DMS 273 treated with DMSO at 0.1 percent for 48 hours (cell line): ENCODE data around the gene OBP2B.
"Not testable (repeated sequence)": the region's sequence is repeated elsewhere in the genome, so short reads cannot be mapped to it uniquely, and the experiment has no call there.

ENCODE experiments used
- DNase-seq: peaks from one replicate; lab custom pipeline; 2025; lab: John Stamatoyannopoulos, UW

OBP2B gene

GRCh38 chr9:133238272-133238850, 29.3 kb upstream of the OBP2B start:
- DNase-seq: no peak

- DNase-seq: no peak
Measured at GRCh38 chr9:133237035-133237731, 28.1 kb upstream of the OBP2B start.

- DNase-seq: not testable (repeated sequence)
Measured at GRCh38 chr9:133236291-133237034, 27.4 kb upstream of the OBP2B start.

GRCh38 chr9:133235549-133236222, 26.6 kb upstream of the OBP2B start:
- no peak for DNase-seq

- DNase-seq: no peak
Measured at GRCh38 chr9:133234577-133235322, 25.7 kb upstream of the OBP2B start.

- DNase-seq: no peak
Measured at GRCh38 chr9:133233681-133234432, 24.8 kb upstream of the OBP2B start.

GRCh38 chr9:133231934-133232568, 23.0 kb upstream of the OBP2B start:
- not testable (repeated sequence) for DNase-seq

GRCh38 chr9:133230514-133230913, 21.5 kb upstream of the OBP2B start:
- not testable (repeated sequence) for DNase-seq

- no peak for DNase-seq
Measured at GRCh38 chr9:133230093-133230492, 21.0 kb upstream of the OBP2B start.

- DNase-seq: not testable (repeated sequence)
Measured at GRCh38 chr9:133228474-133229193, 19.6 kb upstream of the OBP2B start.

- not testable (repeated sequence) for DNase-seq
Measured at GRCh38 chr9:133227996-133228395, 18.9 kb upstream of the OBP2B start.

GRCh38 chr9:133227242-133227860, 18.3 kb upstream of the OBP2B start:
- no peak for DNase-seq

- no peak for DNase-seq
Measured at GRCh38 chr9:133226219-133227171, 17.4 kb upstream of the OBP2B start.

- no peak for DNase-seq
Measured at GRCh38 chr9:133225171-133226011, 16.3 kb upstream of the OBP2B start.

- DNase-seq: no peak
Measured at GRCh38 chr9:133224762-133225161, 15.7 kb upstream of the OBP2B start.

GRCh38 chr9:133223159-133223756, 14.2 kb upstream of the OBP2B start:
- DNase-seq: not testable (repeated sequence)

- not testable (repeated sequence) for DNase-seq
Measured at GRCh38 chr9:133221994-133222393, 12.9 kb upstream of the OBP2B start.
